ENCODE measurements around the gene RRP1B.

The RRP1B gene

GRCh38 chr21:43734928-43735229, 75.5 kb downstream of the RRP1B start:
- H3K27ac ChIP-seq, result peak overlapping the region; percentile 28 to 56
- H3K36me3 ChIP-seq, result peaks cover 0 to 31% (median 13%) of the 10 kb centered on the region in 3 donors
- H3K4me1 ChIP-seq, result peaks cover 0 to 42% (median 22%) of the 10 kb centered on the region in 4 donors
- intact Hi-C loops (cut with DNase I; ENCODE audit: low total_unique reads), result no loop called here
- no peaks in the 10 kb centered on the region for H3K27me3 ChIP-seq
- no peak for DNase-seq
- no peak overlapping the region for H3K4me3 ChIP-seq
- H3K9me3 ChIP-seq, result no peaks in the 10 kb centered on the region
- no peak for TF ChIP-seq CTCF (IDR thresholded peaks at IDR 0.05)

GRCh38 chr21:43735236-43736091, 76.1 kb downstream of the RRP1B start:
- DNase-seq, result no peak
- Histone ChIP-seq H3K9me3 (no peaks in the 10 kb centered on the region), H3K27ac (peak overlapping the region; percentile 28 to 56), H3K4me3 (no peak overlapping the region), H3K36me3 (peaks cover 0 to 31% (median 13%) of the 10 kb centered on the region in 3 donors), H3K27me3 (no peaks in the 10 kb centered on the region), H3K4me1 (peaks cover 0 to 44% (median 20%) of the 10 kb centered on the region in 4 donors)
- intact Hi-C loops (cut with DNase I; ENCODE audit: low total_unique reads), result no loop called here
- TF ChIP-seq CTCF (IDR thresholded peaks at IDR 0.05), result no peak

- TF ChIP-seq CTCF (IDR thresholded peaks at IDR 0.05), result no peak
- Histone ChIP-seq H3K27me3 (no peaks in the 10 kb centered on the region), H3K4me3 (no peak overlapping the region), H3K4me1 (peaks cover 0 to 49% (median 20%) of the 10 kb centered on the region in 4 donors), H3K27ac (no peak overlapping the region), H3K36me3 (peaks cover 0 to 31% (median 13%) of the 10 kb centered on the region in 3 donors), H3K9me3 (no peaks in the 10 kb centered on the region)
- DNase-seq, result no peak
- intact Hi-C loops (cut with DNase I; ENCODE audit: low total_unique reads), result no loop called here
Measured at GRCh38 chr21:43736224-43736883, 77.0 kb downstream of the RRP1B start.

- no peak overlapping the region for H3K4me3 ChIP-seq
- peaks cover 0 to 39% (median 13%) of the 10 kb centered on the region in 3 donors for H3K36me3 ChIP-seq
- no peak for TF ChIP-seq CTCF (IDR thresholded peaks at IDR 0.05)
- no peak overlapping the region for H3K27ac ChIP-seq
- no peak for DNase-seq
- no peaks in the 10 kb centered on the region for H3K27me3 ChIP-seq
- intact Hi-C loops (cut with DNase I; ENCODE audit: low total_unique reads), result no loop called here
- H3K4me1 ChIP-seq, result peaks cover 0 to 47% (median 19%) of the 10 kb centered on the region in 4 donors
- H3K9me3 ChIP-seq, result no peaks in the 10 kb centered on the region
Measured at GRCh38 chr21:43737158-43737950, 78.0 kb downstream of the RRP1B start.

- TF ChIP-seq CTCF (IDR thresholded peaks at IDR 0.05), result no peak
- Histone ChIP-seq H3K27ac (peak overlapping the region; percentile 44 to 64), H3K4me3 (no peak overlapping the region), H3K27me3 (no peaks in the 10 kb centered on the region), H3K4me1 (peaks cover 0 to 23% (median 3%) of the 10 kb centered on the region in 4 donors), H3K36me3 (peaks cover 14 to 63% (median 29%) of the 10 kb centered on the region in 3 donors), H3K9me3 (no peaks in the 10 kb centered on the region)
- intact Hi-C loops (cut with DNase I; ENCODE audit: low total_unique reads), result no loop called here
- no peak for DNase-seq
Measured at GRCh38 chr21:43739621-43740435, 80.5 kb downstream of the RRP1B start.
